ENCODE measurements around the gene EIF4E1B.

DNA sequence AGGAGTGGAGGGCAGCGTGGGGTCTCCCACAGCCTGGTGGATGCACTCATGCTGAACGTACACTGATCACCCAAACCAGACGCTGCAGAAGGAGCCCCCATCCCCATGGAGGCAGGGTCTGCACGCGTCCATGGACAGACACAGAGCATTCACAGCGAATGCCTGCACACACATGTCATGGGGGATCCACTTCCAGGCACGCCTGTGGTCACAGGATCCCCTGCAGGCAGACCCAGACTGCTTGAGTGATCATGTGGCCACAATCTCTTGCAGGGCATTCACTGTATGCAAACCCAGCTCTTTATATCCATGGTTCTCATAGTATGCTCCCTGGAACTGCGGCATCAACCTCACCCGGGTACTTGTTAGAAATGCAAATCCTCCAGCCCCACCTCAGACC is 5.5 kb upstream of the EIF4E1B start:
- TF ChIP-seq, protein P1, sequence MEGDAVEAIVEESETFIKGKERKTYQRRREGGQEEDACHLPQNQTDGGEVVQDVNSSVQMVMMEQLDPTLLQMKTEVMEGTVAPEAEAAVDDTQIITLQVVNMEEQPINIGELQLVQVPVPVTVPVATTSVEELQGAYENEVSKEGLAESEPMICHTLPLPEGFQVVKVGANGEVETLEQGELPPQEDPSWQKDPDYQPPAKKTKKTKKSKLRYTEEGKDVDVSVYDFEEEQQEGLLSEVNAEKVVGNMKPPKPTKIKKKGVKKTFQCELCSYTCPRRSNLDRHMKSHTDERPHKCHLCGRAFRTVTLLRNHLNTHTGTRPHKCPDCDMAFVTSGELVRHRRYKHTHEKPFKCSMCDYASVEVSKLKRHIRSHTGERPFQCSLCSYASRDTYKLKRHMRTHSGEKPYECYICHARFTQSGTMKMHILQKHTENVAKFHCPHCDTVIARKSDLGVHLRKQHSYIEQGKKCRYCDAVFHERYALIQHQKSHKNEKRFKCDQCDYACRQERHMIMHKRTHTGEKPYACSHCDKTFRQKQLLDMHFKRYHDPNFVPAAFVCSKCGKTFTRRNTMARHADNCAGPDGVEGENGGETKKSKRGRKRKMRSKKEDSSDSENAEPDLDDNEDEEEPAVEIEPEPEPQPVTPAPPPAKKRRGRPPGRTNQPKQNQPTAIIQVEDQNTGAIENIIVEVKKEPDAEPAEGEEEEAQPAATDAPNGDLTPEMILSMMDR (IDR thresholded peaks at IDR 0.05) = no peak
- TF ChIP-seq POLR2A (IDR thresholded peaks at IDR 0.05) = no peak
